GM08714 (cell line): Measurements from ENCODE around the gene PSMB1.
"Not testable (repeated sequence)": the region's sequence is repeated elsewhere in the genome, so short reads cannot be mapped to it uniquely, and the experiment has no call there.

ENCODE experiments used
- H3K4me3 ChIP-seq: fragments of 200-500 bp; sonication (Bioruptor generic); 2 replicates; pipeline ENCODE4 v1.5.1; 2014; ENCODE audit warnings: mild to moderate bottlenecking, low read length, inconsistent platforms
- ZNF274 ChIP-seq: IDR thresholded peaks from 2 replicates; pipeline ENCODE4 v1.6.1; 2012; ENCODE audit warnings: mild to moderate bottlenecking, low read depth, low read length

The PSMB1 gene

DNA sequence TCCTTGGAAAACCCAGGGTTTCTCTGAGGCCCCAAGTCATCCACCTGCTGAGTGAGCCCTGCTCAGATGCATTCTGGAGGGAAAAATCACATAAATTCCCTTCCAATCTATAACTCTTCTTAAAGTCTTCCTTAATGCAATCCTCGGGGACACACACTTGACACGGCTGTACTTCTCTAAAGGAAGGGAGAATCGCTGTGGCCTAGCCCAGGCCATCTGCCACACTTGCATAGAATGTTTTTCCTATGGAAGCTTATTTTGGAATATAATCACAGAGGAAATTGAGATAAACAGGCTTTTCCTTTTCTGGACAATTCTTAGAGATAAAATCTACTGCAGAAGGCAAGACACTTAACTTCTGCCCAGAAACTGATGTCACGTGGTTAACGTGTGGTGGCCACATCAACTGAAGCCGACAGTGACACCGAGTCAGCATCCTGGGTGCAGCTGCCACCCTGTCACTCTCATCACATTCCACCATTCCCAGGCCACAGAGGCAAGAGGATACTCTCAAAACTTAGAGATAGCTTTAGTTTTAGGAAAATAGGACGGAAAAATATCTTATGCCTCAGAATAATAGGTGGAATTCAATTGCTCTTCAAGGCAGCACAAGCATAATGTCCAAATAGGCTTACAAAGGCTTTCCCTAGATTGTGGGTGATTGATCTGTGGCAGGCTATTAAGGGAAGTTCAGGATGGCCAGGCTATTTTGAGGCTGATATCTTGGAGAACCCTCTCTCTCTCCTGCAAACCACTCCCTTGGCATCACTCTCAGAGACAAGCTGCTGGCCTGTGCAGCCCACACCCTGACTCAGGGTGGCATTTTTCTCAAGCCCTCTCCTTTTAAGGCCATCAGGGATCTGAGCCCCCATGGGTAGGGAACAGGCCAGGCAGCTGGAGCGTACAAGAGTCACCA, 29.6 kb downstream of the PSMB1 start:
- no peak for TF ChIP-seq ZNF274
- H3K4me3 ChIP-seq, result no peak overlapping the region

DNA sequence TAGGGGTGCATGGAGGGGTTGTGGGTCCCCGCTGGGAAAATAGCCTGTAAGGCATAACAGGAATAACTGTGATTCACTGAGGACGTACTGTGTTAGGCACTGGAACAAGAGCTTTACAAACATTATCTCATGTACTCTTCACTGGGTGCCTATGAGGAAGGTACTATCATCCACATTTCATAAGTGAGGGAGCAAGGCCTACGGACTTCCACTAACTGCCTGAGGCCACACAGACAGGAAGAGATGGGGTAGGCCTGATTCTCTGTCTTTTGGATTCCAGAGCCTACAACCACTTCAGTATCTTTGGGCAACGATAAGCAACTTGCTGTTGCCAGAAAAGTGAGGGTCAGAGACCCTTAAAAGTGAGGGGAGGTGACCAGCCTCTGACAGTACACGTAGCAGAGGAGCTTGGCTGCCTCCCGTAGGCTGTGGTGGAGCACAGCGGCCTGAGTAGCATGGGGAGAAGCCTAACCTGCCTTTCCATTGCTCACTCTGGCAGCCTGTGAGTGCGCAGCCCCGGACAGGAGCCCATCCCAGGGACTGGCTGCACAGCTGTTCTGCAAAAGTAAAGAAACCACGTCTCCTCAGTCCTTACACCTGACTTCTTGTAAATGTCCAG, 30.4 kb downstream of the PSMB1 start:
- TF ChIP-seq ZNF274, result no peak
- H3K4me3 ChIP-seq, result no peak overlapping the region

DNA sequence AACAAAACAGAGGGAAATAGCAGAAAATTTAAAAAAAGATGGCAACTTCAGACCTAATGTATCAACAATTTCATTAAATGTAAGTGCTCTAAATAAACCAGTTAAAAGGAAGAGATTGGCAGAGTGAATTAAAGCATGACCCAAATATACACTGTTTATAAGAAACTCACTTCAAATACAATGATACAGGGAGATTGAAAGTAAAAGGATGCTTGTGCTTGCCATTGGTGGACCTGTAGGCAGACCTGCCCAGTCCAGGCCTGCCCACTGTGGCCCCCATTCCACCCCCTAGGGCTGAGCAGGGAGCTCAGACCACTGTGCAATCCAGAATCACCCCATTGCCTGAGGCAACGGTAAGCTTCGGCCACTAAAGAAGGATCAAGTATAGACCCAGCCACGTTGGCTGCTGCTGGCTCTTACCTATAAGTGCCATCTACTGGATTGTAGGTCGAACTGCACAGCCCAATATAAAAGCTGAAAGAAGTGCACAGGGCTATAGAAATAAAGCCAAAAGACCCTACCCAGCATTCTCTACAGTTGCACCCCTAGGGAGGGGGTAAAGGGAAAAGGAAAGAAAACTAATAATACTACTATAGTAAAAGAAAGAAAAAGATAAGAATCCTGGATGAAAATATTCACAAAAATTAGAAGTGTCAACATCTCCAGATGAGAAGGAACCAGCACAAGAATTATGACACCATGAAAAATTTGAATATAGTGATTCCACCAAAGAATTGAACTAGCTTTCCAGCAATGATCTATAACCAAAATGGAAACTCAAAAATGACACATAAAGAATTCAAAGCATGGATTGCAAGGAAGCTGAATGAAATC, 36.1 kb downstream of the PSMB1 start:
- TF ChIP-seq ZNF274, result no peak
- no peak overlapping the region for H3K4me3 ChIP-seq

DNA sequence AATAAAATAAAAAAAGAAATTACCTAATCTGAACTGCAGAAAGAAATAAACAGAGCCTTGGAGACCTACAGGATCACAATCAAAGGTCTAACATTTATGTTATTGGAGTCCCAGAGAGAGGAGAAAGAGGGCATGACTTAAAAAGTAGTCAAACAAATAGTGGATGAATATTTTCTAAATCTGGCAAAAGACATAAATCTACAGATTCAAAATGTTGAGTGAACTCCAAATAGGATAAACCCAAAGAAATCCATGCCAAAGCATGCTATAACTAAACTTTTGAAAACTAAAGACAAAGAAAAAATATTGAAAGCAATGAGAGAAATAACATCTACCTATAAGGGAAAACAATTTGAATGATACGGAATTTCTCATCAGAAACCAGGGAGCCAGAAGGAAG, 38.2 kb downstream of the PSMB1 start:
- no peak overlapping the region for H3K4me3 ChIP-seq
- TF ChIP-seq ZNF274, result no peak

DNA sequence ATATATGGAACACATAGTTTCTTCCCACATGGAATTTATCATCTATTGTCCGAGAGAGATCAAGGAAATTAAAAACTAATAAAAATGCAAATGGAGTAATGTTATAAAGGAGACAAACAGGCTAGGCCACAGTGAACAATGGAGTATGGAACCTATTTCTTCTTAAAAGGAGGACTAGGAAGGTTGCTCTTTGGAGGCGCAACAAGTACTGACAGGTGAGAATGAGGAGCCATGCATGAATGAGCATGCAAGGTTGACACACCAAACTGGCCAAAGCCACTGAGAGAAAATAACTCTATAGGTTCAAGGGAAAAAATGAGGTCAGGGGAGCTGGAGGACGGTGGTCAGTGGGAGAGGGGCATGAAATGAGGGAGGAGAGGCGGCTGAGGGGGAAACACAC, 40.9 kb downstream of the PSMB1 start:
- TF ChIP-seq ZNF274, result no peak
- no peak overlapping the region for H3K4me3 ChIP-seq

DNA sequence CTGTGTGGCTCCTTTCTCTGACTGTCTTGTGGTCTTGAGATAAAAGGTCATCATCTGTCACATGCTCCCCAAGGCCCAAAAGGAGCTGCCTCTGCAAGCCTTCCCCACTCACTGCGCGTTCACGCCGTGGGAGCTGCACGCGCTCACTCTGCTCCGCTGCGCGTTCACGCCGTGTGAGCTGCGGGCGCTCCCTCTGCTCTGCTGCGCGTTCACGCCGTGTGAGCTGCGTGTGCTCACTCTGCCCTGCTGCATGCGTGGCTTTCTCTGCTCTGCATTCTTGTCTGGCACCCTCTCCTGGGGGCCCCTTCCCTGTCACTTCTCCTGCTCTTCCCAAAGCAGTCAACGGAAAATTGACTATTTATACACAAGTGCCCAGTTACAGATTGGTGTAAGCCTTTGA, 42.5 kb downstream of the PSMB1 start:
- TF ChIP-seq ZNF274, result no peak
- no peak overlapping the region for H3K4me3 ChIP-seq

DNA sequence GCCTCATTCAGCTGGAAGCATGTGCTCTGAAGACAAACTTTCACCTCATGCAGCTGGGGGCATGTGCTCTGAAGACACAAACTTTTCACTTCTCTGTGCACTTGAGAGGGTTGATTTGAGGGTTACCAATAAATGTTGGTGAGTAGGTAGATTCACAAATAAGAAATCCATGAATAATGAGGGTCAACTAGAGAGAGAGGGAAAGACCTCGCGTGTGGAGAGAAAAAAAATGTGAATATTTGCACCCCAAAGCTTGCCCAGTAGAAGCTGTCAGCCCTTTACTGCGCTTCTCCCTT, 43.4 kb downstream of the PSMB1 start:
- no peak for TF ChIP-seq ZNF274
- H3K4me3 ChIP-seq, result no peak overlapping the region

DNA sequence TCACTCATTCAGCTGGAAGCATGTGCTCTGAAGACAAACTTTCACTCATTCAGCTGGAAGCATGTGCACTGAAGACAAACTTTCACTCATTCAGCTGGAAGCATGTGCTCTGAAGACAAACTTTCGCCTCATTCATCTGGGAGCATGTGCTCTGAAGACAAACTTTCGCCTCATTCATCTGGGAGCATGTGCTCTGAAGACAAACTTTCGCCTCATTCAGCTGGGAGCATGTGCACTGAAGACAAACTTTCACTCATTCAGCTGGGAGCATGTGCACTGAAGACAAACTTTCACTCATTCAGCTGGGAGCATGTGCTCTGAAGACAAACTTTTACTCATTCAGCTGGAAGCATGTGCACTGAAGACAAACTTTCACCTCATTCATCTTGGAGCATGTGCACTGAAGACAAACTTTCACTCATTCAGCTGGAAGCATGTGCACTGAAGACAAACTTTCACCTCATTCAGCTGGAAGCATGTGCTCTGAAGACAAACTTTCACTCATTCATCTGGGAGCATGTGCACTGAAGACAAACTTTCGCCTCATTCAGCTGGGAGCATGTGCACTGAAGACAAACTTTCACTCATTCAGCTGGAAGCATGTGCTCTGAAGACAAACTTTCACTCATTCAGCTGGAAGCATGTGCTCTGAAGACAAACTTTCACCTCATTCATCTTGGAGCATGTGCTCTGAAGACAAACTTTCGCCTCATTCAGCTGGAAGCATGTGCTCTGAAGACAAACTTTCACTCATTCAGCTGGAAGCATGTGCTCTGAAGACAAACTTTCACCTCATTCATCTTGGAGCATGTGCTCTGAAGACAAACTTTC, 44.0 kb downstream of the PSMB1 start:
- H3K4me3 ChIP-seq, result not testable (repeated sequence)

DNA sequence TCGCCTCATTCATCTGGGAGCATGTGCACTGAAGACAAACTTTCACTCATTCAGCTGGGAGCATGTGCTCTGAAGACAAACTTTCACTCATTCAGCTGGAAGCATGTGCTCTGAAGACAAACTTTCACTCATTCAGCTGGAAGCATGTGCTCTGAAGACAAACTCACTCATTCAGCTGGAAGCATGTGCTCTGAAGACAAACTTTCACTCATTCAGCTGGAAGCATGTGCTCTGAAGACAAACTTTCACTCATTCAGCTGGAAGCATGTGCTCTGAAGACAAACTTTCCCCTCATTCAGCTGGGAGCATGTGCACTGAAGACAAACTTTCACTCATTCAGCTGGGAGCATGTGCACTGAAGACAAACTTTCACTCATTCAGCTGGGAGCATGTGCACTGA, 44.8 kb downstream of the PSMB1 start:
- H3K4me3 ChIP-seq, result not testable (repeated sequence)

DNA sequence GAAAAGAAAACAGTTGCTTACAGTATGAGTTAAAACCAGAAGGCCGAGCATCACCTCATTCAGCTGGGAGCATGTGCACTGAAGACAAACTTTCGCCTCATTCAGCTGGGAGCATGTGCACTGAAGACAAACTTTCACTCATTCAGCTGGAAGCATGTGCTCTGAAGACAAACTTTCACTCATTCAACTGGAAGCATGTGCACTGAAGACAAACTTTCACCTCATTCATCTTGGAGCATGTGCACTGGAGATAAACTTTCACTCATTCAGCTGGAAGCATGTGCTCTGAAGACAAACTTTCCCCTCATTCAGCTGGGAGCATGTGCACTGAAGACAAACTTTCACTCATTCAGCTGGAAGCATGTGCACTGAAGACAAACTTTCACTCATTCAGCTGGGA, 45.4 kb downstream of the PSMB1 start:
- not testable (repeated sequence) for H3K4me3 ChIP-seq

DNA sequence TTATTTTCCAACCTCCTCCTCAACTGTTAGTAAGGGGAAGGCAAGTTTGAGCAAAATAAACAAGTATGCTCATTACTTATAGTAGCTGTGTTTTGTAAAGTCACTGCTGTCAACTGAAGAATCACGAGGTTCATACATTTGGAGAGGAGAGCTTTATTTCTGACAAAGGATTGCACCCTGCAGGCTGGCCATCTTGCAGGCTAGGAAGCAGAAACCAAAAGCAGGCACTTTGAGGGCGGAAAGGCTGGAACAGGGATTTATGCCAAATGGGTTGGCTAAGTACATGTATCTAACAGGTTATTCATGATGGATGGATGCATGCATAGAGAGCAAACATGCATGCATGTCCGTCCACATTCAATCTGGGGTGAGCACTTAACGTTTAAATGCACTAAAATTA, 46.7 kb downstream of the PSMB1 start:
- TF ChIP-seq ZNF274, result no peak
- H3K4me3 ChIP-seq, result no peak overlapping the region

DNA sequence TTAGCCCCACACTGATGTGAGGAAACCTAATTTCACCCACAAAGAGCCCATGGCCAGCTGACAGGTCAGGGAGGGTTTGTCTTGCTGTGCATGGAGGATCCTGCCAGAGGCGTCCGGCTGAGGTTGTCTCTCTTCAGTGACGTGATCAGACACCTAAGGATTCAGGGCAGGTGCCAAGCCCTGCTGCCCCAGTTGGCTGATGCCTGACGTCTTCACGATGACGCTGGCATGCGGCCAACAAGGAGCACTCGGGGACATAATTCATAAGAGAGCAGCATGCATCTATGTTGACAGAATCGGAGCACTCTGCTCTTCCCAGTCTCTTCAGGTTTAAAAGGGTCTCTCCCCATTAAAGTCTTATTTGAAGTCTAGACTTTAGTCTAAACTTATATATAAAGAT, 47.8 kb downstream of the PSMB1 start:
- H3K4me3 ChIP-seq, result no peak overlapping the region
- TF ChIP-seq ZNF274, result no peak

DNA sequence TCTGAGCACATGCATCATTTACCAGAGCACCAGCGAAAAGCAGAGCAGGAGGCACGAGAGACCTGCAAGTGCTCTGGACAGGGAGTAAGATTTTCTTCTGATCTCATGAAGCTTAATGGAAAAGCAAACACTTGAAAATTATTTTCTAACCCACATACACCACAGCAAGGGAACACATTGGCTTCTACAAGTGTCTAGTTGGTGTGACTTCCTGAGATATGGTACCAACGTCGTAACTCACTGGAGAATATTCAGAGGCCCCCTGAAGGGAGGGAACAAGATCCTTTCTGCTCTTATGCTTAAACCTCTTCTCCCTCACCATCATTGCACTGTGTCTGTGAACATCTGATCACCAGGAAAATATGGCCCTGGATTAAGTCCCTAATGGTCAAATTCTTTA, 48.6 kb downstream of the PSMB1 start:
- no peak for TF ChIP-seq ZNF274
- H3K4me3 ChIP-seq, result no peak overlapping the region

DNA sequence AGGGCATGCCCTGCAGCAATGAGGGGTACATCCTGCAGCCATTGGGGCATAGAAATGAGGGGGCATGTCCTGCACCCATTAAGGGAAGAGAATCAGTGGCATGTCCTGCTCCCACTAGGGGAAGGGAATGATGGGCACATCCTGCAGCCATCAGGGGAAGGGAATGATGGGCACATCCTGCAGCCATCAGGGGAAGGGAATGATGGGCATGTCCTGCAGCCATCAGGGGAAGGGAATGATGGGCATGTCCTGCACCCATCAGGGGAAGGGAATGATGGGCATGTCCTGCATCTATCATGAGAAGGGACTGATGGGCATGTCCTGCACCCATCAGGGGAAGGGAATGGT, 49.7 kb downstream of the PSMB1 start:
- no peak overlapping the region for H3K4me3 ChIP-seq
- no peak for TF ChIP-seq ZNF274

DNA sequence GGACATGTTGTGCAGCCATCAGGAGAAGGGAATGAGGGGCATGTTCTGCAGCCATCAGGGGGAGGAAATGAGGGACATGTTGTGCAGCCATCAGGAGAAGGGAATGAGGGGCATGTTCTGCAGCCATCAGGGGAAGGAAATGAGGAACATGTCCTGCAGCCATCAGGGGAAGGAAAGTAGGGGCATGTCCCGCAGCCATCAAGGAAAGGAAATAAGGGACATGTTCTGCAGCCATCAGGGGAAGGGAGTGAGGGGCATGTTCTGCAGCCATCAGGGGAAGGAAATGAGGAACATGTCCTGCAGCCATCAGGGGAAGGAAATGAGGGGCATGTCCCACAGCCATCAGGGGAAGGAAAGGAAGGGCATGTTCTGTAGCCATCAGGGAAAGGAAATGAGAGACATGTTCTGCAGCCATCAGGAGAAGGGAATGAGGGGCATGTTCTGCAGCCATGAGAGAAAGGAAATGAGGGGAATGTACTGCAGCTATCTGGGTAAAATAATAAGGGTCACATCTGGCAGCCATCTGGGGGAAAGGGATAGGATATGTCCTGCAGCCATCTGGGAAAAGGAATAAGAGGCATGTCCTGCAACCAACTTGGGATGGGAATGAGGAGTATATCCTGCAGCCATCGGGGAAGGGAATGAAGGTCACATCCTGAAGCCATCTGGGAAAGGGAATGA, 50.2 kb downstream of the PSMB1 start:
- not testable (repeated sequence) for H3K4me3 ChIP-seq

DNA sequence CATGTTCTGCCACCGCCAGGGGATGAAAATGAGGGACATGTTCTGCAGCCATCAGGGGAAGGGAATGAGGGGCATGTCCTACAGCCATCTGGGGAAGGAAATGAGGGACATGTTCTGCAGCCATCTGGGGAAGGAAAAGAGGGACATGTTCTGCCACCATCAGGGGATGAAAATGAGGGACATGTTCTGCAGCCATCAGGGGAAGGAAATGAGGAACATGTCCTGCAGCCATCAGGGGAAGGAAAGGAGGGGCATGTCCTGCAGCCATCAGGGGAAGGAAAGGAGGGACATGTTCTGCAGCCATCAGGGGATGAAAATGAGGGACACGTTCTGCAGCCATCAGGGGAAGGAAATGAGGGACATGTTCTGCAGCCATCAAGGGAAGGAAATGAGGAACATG, 50.8 kb downstream of the PSMB1 start:
- not testable (repeated sequence) for H3K4me3 ChIP-seq
